ENCODE data around the gene RC3H1.

RC3H1 gene

GRCh38 chr1:174044418-174045222 lies 22.5 kb upstream of the RC3H1 start:
- TF ChIP-seq TAF1 (IDR thresholded peaks at IDR 0.05; ENCODE audit: borderline replicate concordance, insufficient read depth, low read length) (no peak), REST (IDR thresholded peaks at IDR 0.05; ENCODE audit: insufficient read depth in 1 of 2, low read depth in 2 of 2, low read length in 2 of 2) (no peak), FOXP2 (optimal IDR thresholded peaks at IDR 0.05; ENCODE audit: borderline replicate concordance, extremely low read depth, extremely low read length, insufficient read depth) (no peak), SIN3A (IDR thresholded peaks at IDR 0.05; ENCODE audit: borderline replicate concordance, insufficient read depth, low read length) (no peak), POLR2AphosphoS5 (IDR thresholded peaks at IDR 0.05; ENCODE audit: low read depth, low read length) (no peak)

GRCh38 chr1:174041369-174041768 lies 19.2 kb upstream of the RC3H1 start:
- TF ChIP-seq SIN3A (IDR thresholded peaks at IDR 0.05; ENCODE audit: borderline replicate concordance, insufficient read depth, low read length) (no peak), REST (IDR thresholded peaks at IDR 0.05; ENCODE audit: insufficient read depth in 1 of 2, low read depth in 2 of 2, low read length in 2 of 2) (peak in 1 of 2 experiments; percentile 62; a peak in 1 of 4 replicates), FOXP2 (optimal IDR thresholded peaks at IDR 0.05; ENCODE audit: borderline replicate concordance, extremely low read depth, extremely low read length, insufficient read depth) (no peak)

- TF ChIP-seq SIN3A (IDR thresholded peaks at IDR 0.05; ENCODE audit: borderline replicate concordance, insufficient read depth, low read length) (no peak), POLR2AphosphoS5 (IDR thresholded peaks at IDR 0.05; ENCODE audit: low read depth, low read length) (no peak), FOXP2 (optimal IDR thresholded peaks at IDR 0.05; ENCODE audit: borderline replicate concordance, extremely low read depth, extremely low read length, insufficient read depth) (no peak), REST (IDR thresholded peaks at IDR 0.05; ENCODE audit: insufficient read depth in 1 of 2, low read depth in 2 of 2, low read length in 2 of 2) (no peak), TAF1 (IDR thresholded peaks at IDR 0.05; ENCODE audit: borderline replicate concordance, insufficient read depth, low read length) (no peak)
Measured at GRCh38 chr1:174040387-174040786, 18.2 kb upstream of the RC3H1 start.

GRCh38 chr1:174039027-174039426 lies 16.9 kb upstream of the RC3H1 start:
- TF ChIP-seq TAF1 (IDR thresholded peaks at IDR 0.05; ENCODE audit: borderline replicate concordance, insufficient read depth, low read length): no peak
- no peak for TF ChIP-seq FOXP2 (optimal IDR thresholded peaks at IDR 0.05; ENCODE audit: borderline replicate concordance, extremely low read depth, extremely low read length, insufficient read depth)
- no peak for TF ChIP-seq SIN3A (IDR thresholded peaks at IDR 0.05; ENCODE audit: borderline replicate concordance, insufficient read depth, low read length)
- TF ChIP-seq REST (IDR thresholded peaks at IDR 0.05; ENCODE audit: insufficient read depth in 1 of 2, low read depth in 2 of 2, low read length in 2 of 2): no peak
- no peak for TF ChIP-seq POLR2AphosphoS5 (IDR thresholded peaks at IDR 0.05; ENCODE audit: low read depth, low read length)

Data from PFSK-1 (cell line).